Mesendoderm (in vitro differentiated cells): ENCODE measurements around the gene COL28A1.

Source experiments
- DNase-seq: peaks from one replicate; pipeline ENCODE4 v3.0.0; 2013
- H2AK5ac ChIP-seq: 2 replicates; pipeline ENCODE4 v1.6.1; 2013; ENCODE audit warnings: low read length, inconsistent platforms
- H2BK120ac ChIP-seq: 2 replicates; pipeline ENCODE4 v1.6.1; 2013; ENCODE audit warnings: low read depth, mild to moderate bottlenecking, low read length, moderate library complexity, mixed read lengths
- H2BK15ac ChIP-seq: replicated peaks from 2 replicates; pipeline ENCODE4 v1.6.1; 2013; ENCODE audit warnings: low read depth, mild to moderate bottlenecking, moderate library complexity
- H2BK5ac ChIP-seq: 2 replicates; pipeline ENCODE4 v1.6.1; 2013; ENCODE audit warnings: low read length, inconsistent platforms
- H3K18ac ChIP-seq: 2 replicates; pipeline ENCODE4 v1.6.1; 2013; ENCODE audit warnings: mild to moderate bottlenecking, low read length, mixed read lengths
- H3K23ac ChIP-seq: one replicate; pipeline ENCODE4 v1.6.1; 2013; ENCODE audit warnings: low read length
- H3K27ac ChIP-seq: 2 replicates; pipeline ENCODE4 v1.5.1; 2013; ENCODE audit warnings: low read depth, mild to moderate bottlenecking, inconsistent platforms, low read length, moderate library complexity
- H3K27me3 ChIP-seq: 2 replicates; pipeline ENCODE4 v1.6.1; 2013; ENCODE audit warnings: low read length, control low read depth, mild to moderate bottlenecking, inconsistent platforms; ENCODE audit not compliant: insufficient read depth, poor library complexity
- H3K36me3 ChIP-seq: 2 replicates; pipeline ENCODE4 v1.6.1; 2013; ENCODE audit warnings: low read length, inconsistent platforms; ENCODE audit not compliant: control insufficient read depth, insufficient read depth
- H3K4ac ChIP-seq: one replicate; pipeline ENCODE4 v1.6.1; 2013; ENCODE audit warnings: low read depth, mild to moderate bottlenecking, low read length, moderate library complexity
- H3K4me1 ChIP-seq: 2 replicates; pipeline ENCODE4 v1.6.1; 2013; ENCODE audit warnings: low read depth, low read length, inconsistent platforms; ENCODE audit not compliant: control insufficient read depth
- H3K4me2 ChIP-seq: 2 replicates; pipeline ENCODE4 v1.6.1; 2013; ENCODE audit warnings: low read length
- H3K4me3 ChIP-seq: 2 replicates; pipeline ENCODE4 v1.5.1; 2013; ENCODE audit warnings: mild to moderate bottlenecking, low read length
- H3K56ac ChIP-seq: one replicate; pipeline ENCODE4 v1.6.1; 2013; ENCODE audit warnings: low read length
- H3K79me1 ChIP-seq: 2 replicates; pipeline ENCODE4 v1.6.1; 2013; ENCODE audit warnings: low read length, inconsistent platforms
- H3K79me2 ChIP-seq: 2 replicates; pipeline ENCODE4 v1.6.1; 2013; ENCODE audit warnings: mild to moderate bottlenecking, low read length; ENCODE audit not compliant: control insufficient read depth, insufficient read depth
- H3K9ac ChIP-seq: 2 replicates; pipeline ENCODE4 v1.6.1; 2013; ENCODE audit warnings: low read length, inconsistent platforms
- H4K5ac ChIP-seq: one replicate; pipeline ENCODE4 v1.6.1; 2013; ENCODE audit warnings: low read length
- H4K8ac ChIP-seq: one replicate; pipeline ENCODE4 v1.6.1; 2013; ENCODE audit warnings: low read depth, mild to moderate bottlenecking, control low read depth, low read length, moderate library complexity
- WGBS: extraction: QIAGEN DNeasy Blood & Tissue Kit; methylation state at CpG from one replicate; pipeline ENCODE4 v1.1.7; 2013; ENCODE audit warnings: low lambda C conversion rate, missing lambda C conversion rate; ENCODE audit not compliant: insufficient coverage; ENCODE audit errors: extremely low coverage; 5-methylcytosine and 5-hydroxymethylcytosine counted together

COL28A1 gene

GRCh38 chr7:7435978-7436377 lies 99.7 kb downstream of the COL28A1 start:
- Histone ChIP-seq H3K4ac (no peak overlapping the region), H4K8ac (no peak overlapping the region)
- no CpG with 5 or more reads among the region's 1 CpG for WGBS

DNA sequence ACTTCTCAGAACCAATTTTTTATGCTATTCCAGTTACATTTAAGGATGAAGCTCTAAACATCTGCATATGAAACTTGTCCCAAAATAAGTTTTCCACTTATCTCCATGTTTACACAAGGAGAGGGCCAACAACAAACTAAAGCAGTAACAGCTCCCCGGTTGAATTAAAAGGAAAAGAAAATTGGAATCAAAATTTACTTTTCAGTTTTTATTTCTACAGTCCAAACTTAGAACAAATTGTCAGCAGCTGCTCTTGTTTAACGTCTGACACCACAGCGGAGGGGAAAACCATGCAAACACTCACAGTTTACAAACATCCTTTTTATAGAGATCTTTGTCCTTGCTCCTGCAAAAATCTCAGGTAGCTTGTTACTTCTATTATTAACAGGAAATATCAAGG lies 101.3 kb downstream of the COL28A1 start:
- H3K4me2 ChIP-seq, result no peak overlapping the region

More at GRCh38 chr7:7435978-7436377, 99.7 kb downstream of the COL28A1 start:
- Histone ChIP-seq H2BK5ac (no peak overlapping the region), H3K9ac (no peak overlapping the region), H3K23ac (no peak overlapping the region), H3K27me3 (no peaks in the 10 kb centered on the region), H3K79me1 (no peaks in the 10 kb centered on the region), H2BK120ac (no peak overlapping the region), H3K18ac (no peak overlapping the region), H4K5ac (no peak overlapping the region), H3K36me3 (no peaks in the 10 kb centered on the region), H3K4me2 (no peak overlapping the region), H3K56ac (no peak overlapping the region), H3K27ac (no peak overlapping the region), H3K79me2 (no peaks in the 10 kb centered on the region), H2BK15ac (no peak overlapping the region), H3K4me1 (no peaks in the 10 kb centered on the region), H2AK5ac (no peak overlapping the region), H3K4me3 (no peak overlapping the region)
- DNase-seq, result no peak

GRCh38 chr7:7433811-7434210 lies 101.9 kb downstream of the COL28A1 start:
- Histone ChIP-seq H3K27me3 (no peaks in the 10 kb centered on the region), H2AK5ac (no peak overlapping the region), H3K23ac (no peak overlapping the region), H3K27ac (no peak overlapping the region), H3K79me1 (no peaks in the 10 kb centered on the region), H3K36me3 (no peaks in the 10 kb centered on the region), H3K4me1 (no peaks in the 10 kb centered on the region), H3K4ac (no peak overlapping the region), H4K5ac (no peak overlapping the region), H3K4me2 (no peak overlapping the region), H2BK5ac (no peak overlapping the region), H2BK120ac (no peak overlapping the region), H3K79me2 (no peaks in the 10 kb centered on the region), H3K56ac (no peak overlapping the region), H2BK15ac (no peak overlapping the region), H3K18ac (no peak overlapping the region), H3K9ac (no peak overlapping the region), H3K4me3 (no peak overlapping the region), H4K8ac (no peak overlapping the region)
- no CpG with 5 or more reads among the region's 1 CpG for WGBS
- no peak for DNase-seq

More for the DNA sequence above, 101.3 kb downstream of the COL28A1 start:
- no peak overlapping the region for H3K23ac ChIP-seq
- no peaks in the 10 kb centered on the region for H3K4me1 ChIP-seq
- H3K4me3 ChIP-seq, result no peak overlapping the region
- no peaks in the 10 kb centered on the region for H3K79me2 ChIP-seq
- H3K27me3 ChIP-seq, result no peaks in the 10 kb centered on the region
- no peaks in the 10 kb centered on the region for H3K36me3 ChIP-seq
- no peaks in the 10 kb centered on the region for H3K79me1 ChIP-seq
- WGBS, result no CpG with 5 or more reads among the region's 3 CpGs
- H2BK120ac ChIP-seq, result no peak overlapping the region
- no peak overlapping the region for H3K18ac ChIP-seq
- no peak overlapping the region for H3K4ac ChIP-seq
- H2BK5ac ChIP-seq, result no peak overlapping the region
- H3K27ac ChIP-seq, result no peak overlapping the region
- H3K56ac ChIP-seq, result no peak overlapping the region
- no peak for DNase-seq
- H2AK5ac ChIP-seq, result no peak overlapping the region
- H4K8ac ChIP-seq, result no peak overlapping the region
- H2BK15ac ChIP-seq, result no peak overlapping the region
- H3K9ac ChIP-seq, result no peak overlapping the region
- no peak overlapping the region for H4K5ac ChIP-seq

GRCh38 chr7:7432979-7433378 lies 102.7 kb downstream of the COL28A1 start:
- no peak overlapping the region for H3K4me3 ChIP-seq

DNA sequence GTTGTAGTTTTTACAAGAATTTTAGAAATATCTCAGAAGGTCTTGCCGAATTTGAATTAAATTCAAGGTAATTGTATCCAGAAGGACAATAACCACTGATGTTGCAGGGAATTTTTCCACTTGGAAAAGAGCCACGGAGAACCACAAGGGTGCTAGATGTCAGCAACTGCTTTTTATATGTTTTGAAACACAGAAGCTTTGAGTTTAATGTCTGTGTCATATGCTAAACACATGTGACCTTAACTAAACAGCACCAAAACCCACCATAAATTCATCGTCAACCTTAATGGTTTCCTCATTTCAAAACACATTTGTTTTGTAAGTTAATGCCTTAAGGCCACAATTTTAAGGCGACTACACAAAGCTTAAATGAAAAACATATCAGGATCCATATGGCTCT lies 106.9 kb downstream of the COL28A1 start:
- Histone ChIP-seq H3K4ac (no peak overlapping the region), H3K23ac (no peak overlapping the region), H2AK5ac (no peak overlapping the region), H3K4me1 (peaks cover 2% of the 10 kb centered on the region), H3K9ac (no peak overlapping the region), H2BK15ac (no peak overlapping the region), H3K36me3 (no peaks in the 10 kb centered on the region), H3K18ac (no peak overlapping the region), H3K56ac (no peak overlapping the region), H3K27ac (no peak overlapping the region), H3K4me3 (no peak overlapping the region), H2BK120ac (no peak overlapping the region), H2BK5ac (no peak overlapping the region), H3K79me2 (no peaks in the 10 kb centered on the region), H3K79me1 (no peaks in the 10 kb centered on the region), H3K27me3 (no peaks in the 10 kb centered on the region), H4K5ac (no peak overlapping the region), H4K8ac (no peak overlapping the region), H3K4me2 (no peak overlapping the region)
- DNase-seq, result no peak
- 100% methylated on average over 1 of the region's 4 CpGs for WGBS

More at GRCh38 chr7:7432979-7433378, 102.7 kb downstream of the COL28A1 start:
- H3K9ac ChIP-seq, result no peak overlapping the region
- no peak overlapping the region for H3K4me2 ChIP-seq
- no peak overlapping the region for H2BK15ac ChIP-seq
- no CpG with 5 or more reads among the region's 7 CpGs for WGBS
- H3K56ac ChIP-seq, result no peak overlapping the region
- no peak overlapping the region for H3K18ac ChIP-seq
- no peaks in the 10 kb centered on the region for H3K36me3 ChIP-seq
- no peak overlapping the region for H3K23ac ChIP-seq
- H3K27ac ChIP-seq, result no peak overlapping the region
- no peak overlapping the region for H4K5ac ChIP-seq
- H2AK5ac ChIP-seq, result no peak overlapping the region
- H3K79me1 ChIP-seq, result no peaks in the 10 kb centered on the region
- H3K4me1 ChIP-seq, result no peaks in the 10 kb centered on the region
- H4K8ac ChIP-seq, result no peak overlapping the region
- H3K27me3 ChIP-seq, result no peaks in the 10 kb centered on the region
- H3K79me2 ChIP-seq, result no peaks in the 10 kb centered on the region
- no peak for DNase-seq
- H2BK120ac ChIP-seq, result no peak overlapping the region
- H3K4ac ChIP-seq, result no peak overlapping the region
- H2BK5ac ChIP-seq, result no peak overlapping the region

GRCh38 chr7:7427363-7427762 lies 108.3 kb downstream of the COL28A1 start:
- no peak overlapping the region for H2BK5ac ChIP-seq
- no peak overlapping the region for H3K23ac ChIP-seq
- no peak overlapping the region for H4K5ac ChIP-seq
- no peaks in the 10 kb centered on the region for H3K27me3 ChIP-seq
- H3K27ac ChIP-seq, result no peak overlapping the region
- H3K4me2 ChIP-seq, result no peak overlapping the region
- no peak overlapping the region for H2BK120ac ChIP-seq
- WGBS, result no CpG with 5 or more reads among the region's 1 CpG
- H3K36me3 ChIP-seq, result no peaks in the 10 kb centered on the region
- H4K8ac ChIP-seq, result no peak overlapping the region
- H2AK5ac ChIP-seq, result no peak overlapping the region
- no peak overlapping the region for H3K4me3 ChIP-seq
- DNase-seq, result no peak
- no peak overlapping the region for H3K56ac ChIP-seq
- peaks cover 2% of the 10 kb centered on the region for H3K4me1 ChIP-seq
- H2BK15ac ChIP-seq, result no peak overlapping the region
- no peaks in the 10 kb centered on the region for H3K79me2 ChIP-seq
- no peak overlapping the region for H3K9ac ChIP-seq
- no peak overlapping the region for H3K18ac ChIP-seq
- no peak overlapping the region for H3K4ac ChIP-seq
- H3K79me1 ChIP-seq, result no peaks in the 10 kb centered on the region
